Glutamatergic neuron (in vitro differentiated cells): ENCODE data around the gene COL4A3. TPM values are rescaled to one million over a fixed set of nuclear protein-coding genes. Genes with fewer than 3 reads are reported as not detected.

Experiments
- DNase-seq: peaks from one replicate; pipeline ENCODE4 v3.0.0; 2022
- H3K27ac Mint-ChIP-seq: one replicate; pipeline ENCODE4 v1.8.0; 2020; ENCODE audit warnings: mild to moderate bottlenecking, mixed read lengths, inconsistent platforms; ENCODE audit not compliant: unreplicated experiment
- H3K27me3 Mint-ChIP-seq: one replicate; pipeline ENCODE4 v1.8.0; 2020; ENCODE audit warnings: mild to moderate bottlenecking, moderate library complexity, mixed read lengths, inconsistent platforms; ENCODE audit not compliant: unreplicated experiment
- H3K36me3 Mint-ChIP-seq: one replicate; pipeline ENCODE4 v1.8.0; 2020; ENCODE audit warnings: mild to moderate bottlenecking, mixed read lengths, inconsistent platforms; ENCODE audit not compliant: unreplicated experiment
- H3K4me1 Mint-ChIP-seq: one replicate; pipeline ENCODE4 v1.8.0; 2020; ENCODE audit warnings: mild to moderate bottlenecking, low read depth, mixed read lengths, inconsistent platforms; ENCODE audit not compliant: unreplicated experiment
- H3K4me3 Mint-ChIP-seq: one replicate; pipeline ENCODE4 v1.8.0; 2020; ENCODE audit warnings: mild to moderate bottlenecking, mixed read lengths, inconsistent platforms; ENCODE audit not compliant: unreplicated experiment
- H3K9me3 Mint-ChIP-seq: one replicate; pipeline ENCODE4 v1.8.0; 2020; ENCODE audit warnings: mild to moderate bottlenecking, moderate library complexity, mixed read lengths, inconsistent platforms; ENCODE audit not compliant: unreplicated experiment
- CTCF ChIP-seq: fragments of 200-600 bp; sonication (generic); IDR thresholded peaks from one replicate; pipeline ENCODE4 v1.5.0; 2021; ENCODE audit not compliant: partially characterized antibody, unreplicated experiment
- total RNA-seq: library from RNA; stranded (reverse); fragmentation: NEBNext Ultra II Directional; extraction: Animal tissue kit (Norgen Biotek cat#: 25700); gene quantifications from one replicate; pipeline ENCODE4 v1.2.1, GENCODE V29; 2021; ENCODE audit not compliant: unreplicated experiment

Gene COL4A3
- total RNA-seq, 1 donor from 2014 or later: not detected

DNA sequence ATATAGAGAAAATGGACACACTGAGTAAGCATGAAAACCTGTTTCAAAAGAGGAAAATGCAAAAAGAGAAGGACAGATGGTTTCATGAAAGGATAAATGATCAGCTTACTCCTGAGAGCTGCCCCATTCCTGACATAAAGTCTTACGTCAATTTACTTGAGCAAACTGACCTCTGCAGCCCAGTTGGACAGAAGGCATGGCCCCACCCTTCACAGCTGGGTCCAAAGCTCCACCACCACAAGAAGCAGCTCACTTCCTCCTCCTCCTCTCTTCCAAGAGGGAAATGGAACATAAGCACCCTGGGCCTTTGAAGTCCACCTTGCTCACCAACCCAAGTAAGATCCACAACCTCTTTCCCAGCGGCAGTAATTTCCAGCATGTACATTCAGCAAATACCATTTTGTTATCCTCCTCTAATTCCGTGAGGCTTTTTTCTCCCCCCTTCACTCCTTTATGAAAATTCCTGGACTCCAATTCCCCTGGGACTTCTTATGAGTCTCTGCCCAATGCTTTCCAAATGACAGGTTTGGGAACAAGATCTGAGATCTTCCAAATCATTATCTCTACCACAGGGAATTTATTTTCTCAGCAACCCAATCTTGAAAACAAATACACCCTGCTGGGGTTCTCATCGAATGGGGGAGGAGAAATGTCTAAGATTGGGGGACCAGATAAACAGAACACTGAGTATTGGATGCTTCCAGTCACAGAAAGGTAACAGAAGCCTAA is 10.5 kb upstream of the COL4A3 start:
- Mint-ChIP-seq H3K4me1 (peaks cover 6% of the 10 kb centered on the region), H3K9me3 (no peaks in the 10 kb centered on the region), H3K4me3 (no peak overlapping the region), H3K36me3 (no peaks in the 10 kb centered on the region), H3K27me3 (peaks cover 2% of the 10 kb centered on the region), H3K27ac (no peak overlapping the region)
- TF ChIP-seq CTCF: no peak
- DNase-seq: no peak

GRCh38 chr2:227154986-227155774 is 9.2 kb upstream of the COL4A3 start:
- no peaks in the 10 kb centered on the region for H3K9me3 Mint-ChIP-seq
- H3K36me3 Mint-ChIP-seq: no peaks in the 10 kb centered on the region
- TF ChIP-seq CTCF: no peak
- H3K27ac Mint-ChIP-seq: no peak overlapping the region
- peaks cover 2% of the 10 kb centered on the region for H3K27me3 Mint-ChIP-seq
- H3K4me3 Mint-ChIP-seq: no peak overlapping the region
- peaks cover 6% of the 10 kb centered on the region for H3K4me1 Mint-ChIP-seq
- DNase-seq: no peak

DNA sequence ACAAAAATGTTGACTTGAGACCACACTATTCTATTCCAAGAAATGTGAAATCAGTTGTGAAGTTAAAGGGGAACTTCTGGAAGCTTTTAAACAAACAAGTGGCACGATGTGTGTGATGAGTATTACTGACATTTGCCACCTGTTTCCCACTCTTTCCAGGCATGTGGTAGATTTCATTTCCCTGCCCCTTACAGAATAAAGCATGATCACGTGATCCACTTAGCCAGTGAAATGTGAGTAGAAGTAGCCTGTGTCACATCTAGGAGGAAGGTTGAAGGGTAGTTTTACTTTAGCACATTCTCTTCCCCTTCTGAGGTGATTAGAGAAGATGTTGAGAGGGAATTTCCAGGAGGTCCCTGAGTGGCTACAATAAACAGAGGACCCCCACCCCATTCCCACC is 4.3 kb upstream of the COL4A3 start:
- Mint-ChIP-seq H3K36me3 (no peaks in the 10 kb centered on the region), H3K4me1 (no peaks in the 10 kb centered on the region), H3K9me3 (no peaks in the 10 kb centered on the region), H3K27ac (no peak overlapping the region), H3K4me3 (no peak overlapping the region), H3K27me3 (peaks cover 9% of the 10 kb centered on the region)
- DNase-seq: no peak
- TF ChIP-seq CTCF: no peak

DNA sequence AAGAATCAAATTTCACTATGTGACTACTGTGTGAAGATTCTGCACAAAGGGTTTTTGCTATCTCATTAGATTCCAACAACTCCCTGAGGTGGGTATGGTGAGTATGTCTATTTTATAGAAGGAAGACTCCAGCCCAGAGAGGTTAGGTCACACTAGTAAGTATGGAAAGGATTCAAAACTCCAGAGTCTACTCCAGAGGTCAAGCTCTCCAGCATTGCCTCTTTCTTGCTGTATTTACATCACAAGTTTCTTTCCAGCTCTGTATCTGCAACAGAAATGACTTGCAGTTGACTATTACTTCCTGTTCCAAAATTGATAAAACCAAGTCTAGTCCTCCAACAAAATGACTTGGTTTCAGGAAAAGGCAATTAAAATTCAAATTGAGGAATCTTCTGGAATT is 2.5 kb upstream of the COL4A3 start:
- DNase-seq: no peak
- Mint-ChIP-seq H3K4me1 (no peaks in the 10 kb centered on the region), H3K9me3 (no peaks in the 10 kb centered on the region), H3K27me3 (peaks cover 12% of the 10 kb centered on the region), H3K36me3 (no peaks in the 10 kb centered on the region), H3K27ac (no peak overlapping the region), H3K4me3 (no peak overlapping the region)
- no peak for TF ChIP-seq CTCF

- DNase-seq: no peak
Observed at GRCh38 chr2:227163485-227163997, 883 bp upstream of the COL4A3 start.

More at GRCh38 chr2:227163485-227163997, 883 bp upstream of the COL4A3 start:
- Mint-ChIP-seq H3K36me3 (no peaks in the 10 kb centered on the region), H3K27me3 (peaks cover 12% of the 10 kb centered on the region), H3K4me3 (peak overlapping the region; percentile 86), H3K27ac (no peak overlapping the region), H3K9me3 (no peaks in the 10 kb centered on the region), H3K4me1 (no peaks in the 10 kb centered on the region)
- no peak for TF ChIP-seq CTCF
